Fibroblast of lung (primary cell): ENCODE data around the gene CCDC85A.

ENCODE experiments used
- EZH2 ChIP-seq: IDR thresholded peaks from 2 replicates; pipeline ENCODE4 v1.5.1; 2012; ENCODE audit warnings: low read length, control low read depth, mild to moderate bottlenecking; ENCODE audit errors: missing control alignments
- TF ChIP-seq, protein P1 (sequence below), 2 donors: IDR thresholded peaks in 1 of 2; conservative IDR thresholded peaks in 1 of 2; 1 replicate in 1 of 2; 2 replicates in 1 of 2; pipeline ENCODE4 v1.5.1; 2011 to 2012; ENCODE audit warnings: low read length in 2 of 2, control low read depth in 1 of 2, inconsistent platforms in 1 of 2, low read depth in 1 of 2, mild to moderate bottlenecking in 1 of 2

DNA sequence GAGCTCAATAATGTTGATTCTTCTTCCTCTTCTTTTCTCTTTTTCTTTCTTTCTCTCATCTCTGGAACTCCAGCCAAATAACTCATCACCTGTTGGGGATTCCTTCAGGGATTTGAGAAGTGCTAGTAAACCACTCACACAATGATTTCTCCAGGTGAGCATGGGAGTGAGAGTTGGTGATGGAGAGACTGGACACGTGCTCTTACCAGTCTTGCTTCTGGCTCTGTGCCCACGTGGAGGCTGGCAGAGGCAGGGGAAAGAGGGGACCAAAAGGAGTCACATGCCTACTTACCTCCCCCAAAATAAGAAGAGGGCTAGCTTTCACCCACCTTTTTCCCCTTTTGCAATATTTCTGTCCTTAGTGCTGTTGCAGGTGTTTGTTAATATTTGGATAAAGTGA is 28.6 kb upstream of the CCDC85A start:
- TF ChIP-seq, protein P1, sequence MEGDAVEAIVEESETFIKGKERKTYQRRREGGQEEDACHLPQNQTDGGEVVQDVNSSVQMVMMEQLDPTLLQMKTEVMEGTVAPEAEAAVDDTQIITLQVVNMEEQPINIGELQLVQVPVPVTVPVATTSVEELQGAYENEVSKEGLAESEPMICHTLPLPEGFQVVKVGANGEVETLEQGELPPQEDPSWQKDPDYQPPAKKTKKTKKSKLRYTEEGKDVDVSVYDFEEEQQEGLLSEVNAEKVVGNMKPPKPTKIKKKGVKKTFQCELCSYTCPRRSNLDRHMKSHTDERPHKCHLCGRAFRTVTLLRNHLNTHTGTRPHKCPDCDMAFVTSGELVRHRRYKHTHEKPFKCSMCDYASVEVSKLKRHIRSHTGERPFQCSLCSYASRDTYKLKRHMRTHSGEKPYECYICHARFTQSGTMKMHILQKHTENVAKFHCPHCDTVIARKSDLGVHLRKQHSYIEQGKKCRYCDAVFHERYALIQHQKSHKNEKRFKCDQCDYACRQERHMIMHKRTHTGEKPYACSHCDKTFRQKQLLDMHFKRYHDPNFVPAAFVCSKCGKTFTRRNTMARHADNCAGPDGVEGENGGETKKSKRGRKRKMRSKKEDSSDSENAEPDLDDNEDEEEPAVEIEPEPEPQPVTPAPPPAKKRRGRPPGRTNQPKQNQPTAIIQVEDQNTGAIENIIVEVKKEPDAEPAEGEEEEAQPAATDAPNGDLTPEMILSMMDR (conservative IDR thresholded peaks at IDR 0.05 in 1 of 2, IDR thresholded peaks at IDR 0.05 in 1 of 2; ENCODE audit: low read depth in 1 of 2, low read length in 2 of 2) = no peak
- no peak for TF ChIP-seq EZH2
